GM18499 (cell line): ENCODE data around the gene CATSPERZ.

Source experiments
- ATAC-seq: cut with Tn5 transposase; IDR thresholded peaks from one replicate; pipeline ENCODE4 v1.9.1; 2021; ENCODE audit warnings: moderate number of reproducible peaks; ENCODE audit not compliant: insufficient read depth, unreplicated experiment

Gene CATSPERZ

DNA sequence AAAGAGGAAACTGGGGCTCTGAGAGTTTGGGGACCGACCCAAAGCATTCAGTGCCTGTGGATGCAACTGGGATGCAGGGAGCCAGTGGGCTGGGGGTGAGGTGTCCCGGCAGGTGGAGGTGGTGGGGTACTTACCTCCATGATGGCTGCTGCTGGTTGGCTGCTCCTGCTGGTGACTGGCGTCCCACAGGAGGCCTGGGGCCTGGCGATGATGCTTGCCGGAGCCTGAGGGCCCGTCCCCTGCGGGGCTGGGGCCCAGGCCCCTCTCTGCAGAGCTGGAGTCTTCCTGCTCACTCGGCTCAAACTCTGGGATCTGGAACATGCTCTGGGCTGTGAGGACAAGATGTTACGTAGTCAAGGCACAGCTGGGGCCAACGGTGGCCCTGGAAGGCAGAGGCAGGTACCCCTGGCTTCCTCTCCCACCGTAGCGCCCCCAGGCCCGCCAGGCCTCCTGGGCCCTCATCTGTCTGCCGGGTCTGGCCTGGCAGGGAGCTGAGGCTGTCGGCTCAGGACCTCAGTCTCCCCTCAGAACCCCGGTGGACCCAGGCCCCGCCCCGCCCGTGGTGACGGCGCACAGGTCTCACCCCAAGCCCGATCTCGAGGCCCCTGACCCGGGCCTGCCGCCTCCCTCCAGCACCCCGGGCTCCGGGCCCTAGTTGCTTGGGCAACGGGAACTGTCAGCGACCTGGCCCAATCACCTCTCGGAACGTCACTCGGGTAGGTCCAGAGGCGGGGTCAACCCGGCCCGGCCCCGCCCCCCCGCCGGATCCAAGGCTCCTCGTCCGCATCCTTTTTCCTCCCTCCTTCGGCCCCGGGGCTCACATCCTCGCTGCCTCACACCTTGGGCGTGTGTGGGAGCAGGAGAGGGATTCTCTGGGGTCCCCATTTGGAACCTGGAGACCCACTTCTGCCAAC lies 15.9 kb upstream of the CATSPERZ start, which contains the start of gene BAD:
BAD (minus strand) TSS at position 618 of the 914 bp plus-strand sequence; CDS start at position 321, 297 bp downstream.
- ATAC-seq: peak; percentile 38

DNA sequence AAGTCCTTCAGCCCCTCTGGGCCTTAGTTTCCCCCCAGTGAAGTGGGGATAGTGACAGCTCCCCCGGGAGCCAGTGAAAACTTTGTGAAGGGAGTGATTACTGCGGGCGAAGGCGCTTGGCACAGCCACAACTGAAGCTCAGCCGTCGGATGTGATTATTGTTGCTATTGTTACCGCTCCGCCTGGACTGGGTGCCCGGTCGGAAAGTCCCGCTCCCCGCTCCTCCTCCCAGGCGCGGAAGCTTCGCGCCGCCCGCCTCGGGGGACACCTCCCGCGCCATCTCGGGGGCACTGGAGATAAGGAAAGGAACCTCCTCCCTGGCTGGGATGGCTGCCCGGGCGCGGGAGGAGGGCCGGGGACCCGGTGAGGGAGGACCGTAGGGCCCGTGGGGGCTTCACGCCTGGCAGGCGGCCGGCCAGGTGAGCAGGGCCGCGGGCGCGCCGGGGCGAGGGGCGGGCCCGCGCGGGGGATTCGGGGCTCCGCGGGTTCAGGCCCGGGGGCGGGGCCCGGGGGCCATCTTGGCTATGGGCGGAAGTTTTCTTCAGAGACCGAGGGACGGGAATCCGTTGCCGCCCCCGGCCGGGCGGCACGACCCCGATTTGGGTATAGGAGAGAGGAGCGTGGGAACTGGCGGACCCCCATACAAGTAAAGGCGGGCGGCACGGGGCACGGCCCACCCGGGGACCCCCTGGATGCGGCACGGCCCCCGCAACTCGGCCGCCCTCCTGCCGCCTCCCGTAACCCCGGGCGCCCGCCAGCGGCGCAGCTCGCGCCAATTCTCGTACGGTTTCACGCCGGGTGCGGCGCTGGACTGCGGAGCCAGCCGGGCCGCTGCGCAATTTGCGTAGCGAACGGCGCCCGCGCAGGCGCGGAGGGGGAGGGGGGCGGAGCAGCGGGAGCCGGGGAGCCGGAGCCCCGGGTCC lies 14.9 kb upstream of the CATSPERZ start, which contains the start of gene GPR137:
GPR137 (plus strand) TSS at position 887 of the 923 bp plus-strand sequence. CDS start 677 bp downstream, outside the sequence.
- ATAC-seq: peak; percentile 40

DNA sequence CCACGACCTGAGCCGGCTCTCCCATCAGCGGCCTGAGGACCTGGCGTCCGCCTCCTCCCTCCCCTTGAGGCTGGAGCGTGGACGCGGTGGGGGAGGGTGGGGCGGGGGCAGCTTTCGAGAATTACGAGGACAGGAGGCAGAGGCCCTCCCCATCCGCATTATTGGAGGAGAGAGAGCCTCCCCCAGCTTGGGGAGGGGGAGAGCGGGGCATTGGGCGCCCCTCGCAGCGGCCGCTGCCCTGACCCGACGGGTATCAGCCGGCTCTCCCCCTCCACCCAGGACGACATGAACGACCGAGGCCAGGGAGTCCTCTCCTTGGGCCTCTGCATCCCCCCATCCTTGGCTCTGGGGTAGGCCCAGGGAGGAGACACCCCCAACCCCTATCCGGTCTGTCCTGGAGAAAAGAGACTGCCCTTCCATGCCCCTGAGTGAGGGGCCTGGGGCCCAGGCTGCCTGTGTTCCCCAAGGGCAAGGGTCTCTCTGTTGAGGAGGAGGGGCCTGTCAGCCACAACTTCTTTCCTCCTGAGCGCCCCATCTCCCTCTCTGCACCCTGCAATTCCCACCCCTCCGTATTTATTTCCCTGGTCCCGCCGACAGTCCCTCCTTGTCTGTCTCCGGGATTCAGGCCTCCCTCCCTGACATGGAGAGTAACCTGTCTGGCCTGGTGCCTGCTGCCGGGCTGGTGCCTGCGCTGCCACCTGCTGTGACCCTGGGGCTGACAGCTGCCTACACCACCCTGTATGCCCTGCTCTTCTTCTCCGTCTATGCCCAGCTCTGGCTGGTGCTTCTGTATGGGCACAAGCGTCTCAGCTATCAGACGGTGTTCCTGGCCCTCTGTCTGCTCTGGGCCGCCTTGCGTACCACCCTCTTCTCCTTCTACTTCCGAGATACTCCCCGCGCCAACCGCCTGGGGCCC lies 14.0 kb upstream of the CATSPERZ start:
- ATAC-seq: no peak

DNA sequence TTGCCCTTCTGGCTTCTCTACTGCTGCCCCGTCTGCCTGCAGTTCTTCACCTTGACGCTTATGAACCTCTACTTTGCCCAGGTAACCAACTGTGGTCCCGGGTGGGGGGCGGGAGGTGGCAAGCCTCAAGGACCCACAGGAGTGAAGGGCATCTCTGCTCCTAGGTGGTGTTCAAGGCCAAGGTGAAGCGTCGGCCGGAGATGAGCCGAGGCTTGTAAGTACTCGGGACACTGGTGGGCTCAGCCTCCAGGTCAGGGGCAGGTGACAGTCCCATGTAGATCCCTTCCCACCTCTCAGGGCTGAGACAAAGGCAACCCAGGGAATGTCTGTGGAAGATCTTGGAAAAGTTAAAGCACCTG lies 13.4 kb upstream of the CATSPERZ start:
- no peak for ATAC-seq

DNA sequence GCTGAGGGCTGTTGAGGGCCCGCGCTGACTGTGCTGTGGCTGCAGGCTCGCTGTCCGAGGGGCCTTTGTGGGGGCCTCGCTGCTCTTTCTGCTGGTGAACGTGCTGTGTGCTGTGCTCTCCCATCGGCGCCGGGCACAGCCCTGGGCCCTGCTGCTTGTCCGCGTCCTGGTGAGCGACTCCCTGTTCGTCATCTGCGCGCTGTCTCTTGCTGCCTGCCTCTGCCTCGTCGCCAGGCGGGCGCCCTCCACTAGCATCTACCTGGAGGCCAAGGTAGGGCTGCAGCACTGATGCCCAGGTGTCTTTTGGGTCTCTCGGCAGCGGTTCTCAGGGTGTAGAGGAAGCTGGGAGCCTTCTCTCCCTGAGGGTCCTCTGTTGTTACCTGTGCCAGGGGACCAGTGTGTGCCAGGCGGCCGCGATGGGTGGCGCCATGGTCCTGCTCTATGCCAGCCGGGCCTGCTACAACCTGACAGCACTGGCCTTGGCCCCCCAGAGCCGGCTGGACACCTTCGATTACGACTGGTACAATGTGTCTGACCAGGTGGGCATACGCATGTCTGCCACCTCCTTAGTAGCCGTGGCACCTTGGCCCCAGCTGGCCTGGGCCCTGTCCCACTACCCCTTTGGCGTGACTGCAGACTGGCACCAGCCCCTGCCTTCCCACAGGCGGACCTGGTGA lies 12.3 kb upstream of the CATSPERZ start:
- ATAC-seq: no peak

DNA sequence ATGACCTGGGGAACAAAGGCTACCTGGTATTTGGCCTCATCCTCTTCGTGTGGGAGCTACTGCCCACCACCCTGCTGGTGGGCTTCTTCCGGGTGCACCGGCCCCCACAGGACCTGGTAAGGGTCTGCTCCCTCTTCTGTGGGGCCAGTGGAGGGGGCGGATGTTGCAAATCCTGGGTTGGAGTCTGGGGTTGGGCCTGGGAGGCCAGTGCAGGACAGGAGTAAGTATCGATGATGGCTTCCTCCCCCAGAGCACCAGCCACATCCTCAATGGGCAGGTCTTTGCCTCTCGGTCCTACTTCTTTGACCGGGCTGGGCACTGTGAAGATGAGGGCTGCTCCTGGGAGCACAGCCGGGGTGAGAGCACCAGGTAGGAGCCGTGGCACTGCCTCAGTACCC lies 11.8 kb upstream of the CATSPERZ start:
- no peak for ATAC-seq

DNA sequence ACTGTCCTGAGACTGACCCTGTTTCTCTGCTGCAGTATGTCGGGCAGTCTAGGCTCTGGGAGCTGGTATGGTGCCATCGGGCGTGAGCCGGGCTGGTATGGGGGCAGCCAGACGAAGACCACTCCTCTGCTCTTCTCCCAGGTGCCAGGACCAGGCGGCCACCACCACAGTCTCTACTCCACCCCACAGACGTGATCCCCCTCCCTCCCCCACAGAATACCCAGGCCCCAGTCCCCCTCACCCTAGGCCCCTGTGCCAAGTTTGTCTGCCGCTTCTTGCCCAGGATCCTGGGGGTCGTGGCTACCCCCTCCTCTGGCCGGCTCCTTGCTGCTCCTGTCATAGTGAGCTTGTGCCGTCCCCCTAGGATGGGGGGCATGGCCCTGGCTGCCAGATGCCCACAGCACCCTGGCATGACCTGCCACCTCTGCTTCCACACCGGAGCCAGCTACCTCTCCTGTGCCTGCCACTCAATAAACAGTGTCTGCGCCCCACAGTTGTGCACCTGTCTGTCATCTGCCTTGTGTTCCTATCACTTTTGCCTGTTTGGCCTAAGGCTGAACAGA lies 11.1 kb upstream of the CATSPERZ start:
- ATAC-seq: no peak

DNA sequence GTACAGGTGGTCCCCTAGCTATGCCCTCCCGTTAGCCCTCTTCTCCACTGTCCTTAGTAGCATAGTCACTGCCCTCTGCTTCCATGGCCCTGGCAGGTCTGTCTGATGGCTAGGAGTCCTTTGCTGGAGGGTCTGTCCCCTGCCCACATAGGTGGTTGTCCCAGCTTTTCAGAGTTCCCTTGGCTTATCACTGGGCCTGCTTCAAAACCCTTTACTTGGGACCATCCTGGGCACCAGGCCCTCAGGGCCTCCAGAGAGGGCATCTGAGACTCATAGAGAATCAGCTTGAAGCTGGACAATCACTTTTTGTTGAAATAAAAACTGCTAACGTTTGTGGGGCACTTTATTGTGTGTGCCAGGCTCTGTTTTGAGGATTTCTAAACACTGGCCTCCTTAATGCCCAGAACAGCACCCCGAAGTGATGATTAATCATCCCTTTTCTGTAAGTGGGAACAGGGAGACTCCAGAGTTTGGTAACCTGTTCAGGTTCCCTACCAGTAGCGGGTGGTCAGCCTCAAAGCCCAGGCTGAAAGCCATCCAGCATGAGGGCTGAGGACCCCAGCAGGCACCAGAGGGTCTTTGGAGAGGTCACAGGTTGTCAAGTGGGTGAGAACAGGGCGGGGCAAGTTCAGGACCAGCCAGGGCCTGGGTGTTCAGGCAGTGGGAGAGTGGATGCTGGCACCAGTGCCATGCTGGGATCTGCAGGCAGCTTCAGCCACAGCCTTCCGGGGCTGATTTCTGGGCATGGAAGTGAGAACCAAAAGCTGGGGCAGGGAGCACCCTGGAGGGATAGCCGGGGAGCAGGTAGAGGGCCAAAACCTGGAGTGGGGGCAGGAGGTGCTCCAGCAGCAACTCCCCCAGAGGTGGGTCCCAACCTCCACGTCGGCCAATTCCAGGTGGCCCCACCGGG lies 9.6 kb upstream of the CATSPERZ start:
- ATAC-seq: no peak

DNA sequence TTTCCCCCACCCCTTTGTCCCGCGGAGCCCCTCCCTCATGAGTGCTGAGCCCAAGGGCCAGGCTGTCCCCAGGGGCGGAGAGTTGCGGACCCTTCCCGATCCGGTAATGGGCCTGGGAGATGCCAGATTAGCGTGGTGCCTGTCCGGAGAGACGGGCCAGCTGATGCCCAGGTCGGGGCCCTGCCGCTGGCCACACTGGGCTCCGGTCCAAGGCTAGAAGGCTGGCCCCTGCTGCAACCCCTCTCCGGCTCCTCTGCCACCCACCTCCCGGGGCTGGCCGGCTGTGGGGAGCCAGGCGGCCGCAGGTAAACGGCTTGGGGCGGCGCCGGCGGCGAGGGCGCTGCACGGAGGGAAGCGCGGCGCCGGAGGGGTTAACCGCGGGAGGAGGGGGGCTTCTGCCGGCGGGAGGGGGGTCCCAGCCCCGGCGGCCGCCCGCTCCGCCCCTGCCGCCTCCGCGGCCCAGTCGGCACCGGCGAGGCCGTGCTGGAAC lies 8.9 kb upstream of the CATSPERZ start, which contains the start of gene KCNK4:
KCNK4 (plus strand) TSS at position 41 of the 490 bp plus-strand sequence. CDS start 1,717 bp downstream, outside the sequence.
- ATAC-seq: no peak

DNA sequence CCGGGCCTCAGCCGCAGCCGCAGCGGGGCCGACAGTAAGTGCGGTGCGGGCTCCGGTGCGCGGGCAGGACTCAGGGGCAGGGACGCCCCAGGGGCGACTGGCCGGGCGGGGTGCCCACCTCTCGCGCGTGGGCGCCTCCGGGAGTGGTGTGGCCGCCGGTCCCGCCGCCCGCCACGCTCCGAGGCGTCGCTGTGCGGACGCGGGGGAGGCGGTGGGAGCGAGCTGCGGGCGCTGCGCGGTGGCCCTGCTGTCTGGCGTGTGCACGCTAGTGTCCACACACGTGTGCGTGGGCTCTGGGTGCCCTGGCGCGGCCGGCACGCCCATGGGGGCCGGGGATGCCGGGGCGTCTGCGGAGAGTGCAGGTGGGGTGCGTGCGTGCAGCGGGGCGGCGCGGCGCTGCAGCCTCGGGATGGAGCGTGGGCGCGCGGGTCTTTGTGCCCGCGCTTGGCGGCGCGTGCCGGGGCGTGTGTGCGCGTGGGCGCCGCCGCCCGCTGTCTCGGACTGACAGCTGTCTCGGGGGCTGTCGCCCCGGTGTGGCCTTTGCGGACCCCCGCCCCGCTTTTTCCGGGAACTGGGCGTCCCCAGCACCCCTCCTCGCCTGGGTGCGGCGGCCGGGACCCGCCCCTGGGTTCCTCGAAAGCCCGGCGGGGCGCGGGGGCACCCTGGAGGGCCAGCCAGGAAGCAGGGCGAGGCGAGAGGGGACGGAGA lies 8.3 kb upstream of the CATSPERZ start:
- no peak for ATAC-seq

DNA sequence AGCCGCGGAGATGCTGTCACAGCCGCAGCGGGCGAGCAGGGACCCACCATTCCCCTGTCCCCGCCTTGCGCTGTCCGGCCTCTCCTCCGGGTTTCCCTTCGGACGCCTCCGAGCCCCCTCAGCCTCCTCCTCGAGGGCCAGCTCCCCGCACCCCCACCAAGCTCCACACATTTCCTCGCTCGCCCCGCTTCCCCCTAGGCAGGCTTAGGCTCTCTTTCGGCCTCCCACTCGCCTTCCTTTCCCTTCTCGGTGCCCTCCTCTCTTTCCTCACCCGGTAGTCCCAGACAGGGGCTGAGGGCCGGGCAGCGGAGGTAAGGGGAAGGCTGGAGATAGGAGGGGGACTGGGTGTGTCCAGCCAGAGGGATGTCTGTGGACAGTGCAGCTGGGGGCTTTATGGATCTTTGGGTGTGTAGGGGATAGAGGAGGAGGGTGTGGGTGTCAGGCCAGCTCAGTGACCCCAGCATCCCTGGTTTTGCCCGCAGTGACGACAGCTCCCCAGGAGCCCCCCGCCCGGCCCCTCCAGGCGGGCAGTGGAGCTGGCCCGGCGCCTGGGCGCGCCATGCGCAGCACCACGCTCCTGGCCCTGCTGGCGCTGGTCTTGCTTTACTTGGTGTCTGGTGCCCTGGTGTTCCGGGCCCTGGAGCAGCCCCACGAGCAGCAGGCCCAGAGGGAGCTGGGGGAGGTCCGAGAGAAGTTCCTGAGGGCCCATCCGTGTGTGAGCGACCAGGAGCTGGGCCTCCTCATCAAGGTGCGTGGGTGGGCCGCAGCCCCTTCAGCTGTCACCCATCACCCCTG lies 7.5 kb upstream of the CATSPERZ start:
- no peak for ATAC-seq

DNA sequence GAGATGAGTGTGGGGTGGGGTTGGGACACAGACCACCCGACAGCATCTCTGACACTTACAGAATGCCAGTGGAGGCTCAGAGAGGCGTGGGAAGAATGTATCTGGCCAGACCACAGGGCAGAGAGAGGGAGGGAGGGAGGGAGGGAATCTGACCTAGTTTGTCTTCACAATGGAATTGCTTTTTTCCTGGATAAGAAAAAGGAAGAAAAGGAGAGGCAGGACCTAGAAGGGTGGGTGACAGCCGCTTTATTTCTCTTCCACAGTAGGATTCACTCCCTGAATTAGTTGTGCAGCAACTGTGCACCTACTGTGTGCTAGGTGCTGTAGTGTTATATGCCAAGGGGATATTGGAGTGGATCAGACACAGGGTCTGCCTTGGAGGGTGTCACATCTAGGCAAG lies 5.4 kb upstream of the CATSPERZ start:
- no peak for ATAC-seq

DNA sequence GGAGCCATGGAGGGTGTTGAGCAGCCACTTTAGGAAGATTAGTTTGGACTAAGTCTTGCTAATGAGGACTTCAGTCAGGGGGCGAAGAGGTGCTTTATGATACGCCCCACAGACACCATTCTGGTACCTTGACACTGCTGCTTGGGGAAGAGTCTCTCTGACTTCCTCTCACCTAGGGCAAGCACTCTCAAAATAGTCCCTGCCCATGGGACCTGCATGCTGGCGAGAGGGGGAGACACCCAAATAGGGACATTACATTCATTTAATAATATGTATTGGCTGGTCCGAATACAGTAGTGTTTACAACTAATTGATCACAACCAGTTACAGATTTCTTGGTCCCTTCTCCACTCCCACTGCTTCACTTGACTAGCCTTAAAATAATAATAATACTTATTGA lies 4.4 kb upstream of the CATSPERZ start:
- ATAC-seq: no peak

DNA sequence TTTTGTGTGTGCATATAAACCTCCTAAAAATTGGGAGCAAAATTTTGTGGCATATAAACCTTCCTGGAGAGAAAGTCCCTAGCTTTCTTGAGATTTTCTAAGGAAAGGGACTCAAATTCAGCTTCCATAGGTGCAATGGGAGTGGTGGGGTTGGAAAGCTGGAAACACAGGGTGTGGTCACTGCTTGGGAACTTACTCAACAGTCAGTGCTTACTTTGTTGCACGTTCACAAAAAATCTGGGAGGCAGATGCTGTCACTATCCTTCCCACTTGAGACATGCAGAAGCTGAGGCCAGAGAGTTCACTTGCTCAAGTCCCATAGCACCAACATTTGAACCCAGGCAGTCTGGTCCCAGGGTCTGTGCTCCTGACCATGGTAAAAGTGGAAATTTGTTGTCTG lies 3.9 kb upstream of the CATSPERZ start:
- ATAC-seq: no peak

DNA sequence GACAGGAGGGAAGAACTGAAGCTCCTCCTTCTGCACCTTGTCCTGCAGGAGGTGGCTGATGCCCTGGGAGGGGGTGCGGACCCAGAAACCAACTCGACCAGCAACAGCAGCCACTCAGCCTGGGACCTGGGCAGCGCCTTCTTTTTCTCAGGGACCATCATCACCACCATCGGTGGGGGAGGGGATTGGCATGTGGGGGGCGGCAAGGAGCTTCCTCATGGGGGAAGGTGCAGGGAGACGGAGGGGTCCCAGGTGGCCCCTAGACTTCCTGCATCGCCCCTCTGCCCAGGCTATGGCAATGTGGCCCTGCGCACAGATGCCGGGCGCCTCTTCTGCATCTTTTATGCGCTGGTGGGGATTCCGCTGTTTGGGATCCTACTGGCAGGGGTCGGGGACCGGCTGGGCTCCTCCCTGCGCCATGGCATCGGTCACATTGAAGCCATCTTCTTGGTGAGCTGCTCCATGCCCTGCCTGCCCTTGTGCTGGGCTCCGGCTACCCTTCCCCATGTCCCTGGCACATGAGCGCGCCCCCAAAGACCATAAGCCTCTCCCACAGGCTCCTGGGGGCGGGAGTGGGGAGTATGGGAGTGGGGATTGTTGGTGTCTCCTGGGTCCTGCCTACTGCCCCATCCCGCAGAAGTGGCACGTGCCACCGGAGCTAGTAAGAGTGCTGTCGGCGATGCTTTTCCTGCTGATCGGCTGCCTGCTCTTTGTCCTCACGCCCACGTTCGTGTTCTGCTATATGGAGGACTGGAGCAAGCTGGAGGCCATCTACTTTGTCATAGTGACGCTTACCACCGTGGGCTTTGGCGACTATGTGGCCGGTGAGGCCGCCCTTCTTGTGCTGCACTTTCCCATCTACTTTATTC lies 3.1 kb upstream of the CATSPERZ start:
- ATAC-seq: no peak
